ENCODE results near the gene MYO1B. TPM values are rescaled to one million over a fixed set of nuclear protein-coding genes. Genes with fewer than 3 reads are reported as not detected.

The MYO1B gene
- total and polyA plus RNA-seq, 2 experiments from 2014 or later: 26.4 to 70.6 TPM

- no peak for TF ChIP-seq CTCF (conservative IDR thresholded peaks at IDR 0.05; ENCODE audit: low read depth in 2 of 2)
Observed at GRCh38 chr2:191459158-191459557, 214.0 kb downstream of the MYO1B start (continued).

GRCh38 chr2:191462370-191462769 is 217.2 kb downstream of the MYO1B start:
- no peaks in the 10 kb centered on the region for H3F3A ChIP-seq (replicated peaks; ENCODE audit: low read depth)
- DNase-seq (ENCODE audit: low spot score) (no peak), ATAC-seq (no peak)
- no peaks in the 10 kb centered on the region for H3K27me3 ChIP-seq (ENCODE audit: insufficient read depth)
- no peak overlapping the region for H3K4me3 Mint-ChIP-seq
- H3K4me1 Mint-ChIP-seq: no peaks in the 10 kb centered on the region
- no peak overlapping the region for H3K27ac Mint-ChIP-seq
- H3K79me2 ChIP-seq (replicated peaks; ENCODE audit: insufficient read depth): no peaks in the 10 kb centered on the region
- no peaks in the 10 kb centered on the region for H3K4me1 ChIP-seq (ENCODE audit: insufficient read depth)
- H3K27ac ChIP-seq (ENCODE audit: low read depth): no peak overlapping the region
- H4K20me1 ChIP-seq (replicated peaks; ENCODE audit: insufficient read depth): no peaks in the 10 kb centered on the region
- peaks cover 3% of the 10 kb centered on the region; the same call in 2 of the 3 replicates for H3K9me3 Mint-ChIP-seq
- H3K4me3 ChIP-seq: no peak overlapping the region
- no peaks in the 10 kb centered on the region for H3K27me3 Mint-ChIP-seq (ENCODE audit: insufficient read depth, low read depth, poor library complexity)
- no peaks in the 10 kb centered on the region for H3K9me2 ChIP-seq (ENCODE audit: insufficient read depth)
- H2AFZ ChIP-seq: peak overlapping the region; percentile 2; the same call in 1 of the 2 replicates
- H3K36me3 Mint-ChIP-seq (ENCODE audit: low read depth): no peaks in the 10 kb centered on the region
- TF ChIP-seq CREB1 (CRISPR knock-in tag; IDR thresholded peaks at IDR 0.05; ENCODE audit: low read depth): no peak
- H3K36me3 ChIP-seq (ENCODE audit: insufficient read depth): no peaks in the 10 kb centered on the region
- no peak overlapping the region for H3K4me2 ChIP-seq

- Mint-ChIP-seq H3K27ac (no peak overlapping the region), H3K27me3 (ENCODE audit: insufficient read depth, low read depth, poor library complexity) (no peaks in the 10 kb centered on the region), H3K9me3 (peaks cover 3% of the 10 kb centered on the region; the same call in 2 of the 3 replicates), H3K36me3 (ENCODE audit: low read depth) (no peaks in the 10 kb centered on the region), H3K4me1 (no peaks in the 10 kb centered on the region; the same call in 2 of the 3 replicates), H3K4me3 (no peak overlapping the region)
- H3K9me2 ChIP-seq (ENCODE audit: insufficient read depth): no peaks in the 10 kb centered on the region
- H4K20me1 ChIP-seq (replicated peaks; ENCODE audit: insufficient read depth): no peaks in the 10 kb centered on the region
- no peaks in the 10 kb centered on the region for H3K79me2 ChIP-seq (replicated peaks; ENCODE audit: insufficient read depth)
- no peak overlapping the region for H3K4me2 ChIP-seq
- no peaks in the 10 kb centered on the region for H3K4me1 ChIP-seq (ENCODE audit: insufficient read depth)
- H3K27me3 ChIP-seq (ENCODE audit: insufficient read depth): no peaks in the 10 kb centered on the region
- no peaks in the 10 kb centered on the region for H3K36me3 ChIP-seq (ENCODE audit: insufficient read depth)
- H2AFZ ChIP-seq: no peak overlapping the region; the same call in 1 of the 2 replicates
- no peak overlapping the region for H3K27ac ChIP-seq (ENCODE audit: low read depth)
- DNase-seq (ENCODE audit: low spot score) (no peak), ATAC-seq (no peak)
- no peaks in the 10 kb centered on the region for H3F3A ChIP-seq (replicated peaks; ENCODE audit: low read depth)
- H3K4me3 ChIP-seq: no peak overlapping the region
- TF ChIP-seq ZNF331 (CRISPR knock-in tag; IDR thresholded peaks at IDR 0.05; ENCODE audit: low read depth): no peak
- TF ChIP-seq, protein P1, sequence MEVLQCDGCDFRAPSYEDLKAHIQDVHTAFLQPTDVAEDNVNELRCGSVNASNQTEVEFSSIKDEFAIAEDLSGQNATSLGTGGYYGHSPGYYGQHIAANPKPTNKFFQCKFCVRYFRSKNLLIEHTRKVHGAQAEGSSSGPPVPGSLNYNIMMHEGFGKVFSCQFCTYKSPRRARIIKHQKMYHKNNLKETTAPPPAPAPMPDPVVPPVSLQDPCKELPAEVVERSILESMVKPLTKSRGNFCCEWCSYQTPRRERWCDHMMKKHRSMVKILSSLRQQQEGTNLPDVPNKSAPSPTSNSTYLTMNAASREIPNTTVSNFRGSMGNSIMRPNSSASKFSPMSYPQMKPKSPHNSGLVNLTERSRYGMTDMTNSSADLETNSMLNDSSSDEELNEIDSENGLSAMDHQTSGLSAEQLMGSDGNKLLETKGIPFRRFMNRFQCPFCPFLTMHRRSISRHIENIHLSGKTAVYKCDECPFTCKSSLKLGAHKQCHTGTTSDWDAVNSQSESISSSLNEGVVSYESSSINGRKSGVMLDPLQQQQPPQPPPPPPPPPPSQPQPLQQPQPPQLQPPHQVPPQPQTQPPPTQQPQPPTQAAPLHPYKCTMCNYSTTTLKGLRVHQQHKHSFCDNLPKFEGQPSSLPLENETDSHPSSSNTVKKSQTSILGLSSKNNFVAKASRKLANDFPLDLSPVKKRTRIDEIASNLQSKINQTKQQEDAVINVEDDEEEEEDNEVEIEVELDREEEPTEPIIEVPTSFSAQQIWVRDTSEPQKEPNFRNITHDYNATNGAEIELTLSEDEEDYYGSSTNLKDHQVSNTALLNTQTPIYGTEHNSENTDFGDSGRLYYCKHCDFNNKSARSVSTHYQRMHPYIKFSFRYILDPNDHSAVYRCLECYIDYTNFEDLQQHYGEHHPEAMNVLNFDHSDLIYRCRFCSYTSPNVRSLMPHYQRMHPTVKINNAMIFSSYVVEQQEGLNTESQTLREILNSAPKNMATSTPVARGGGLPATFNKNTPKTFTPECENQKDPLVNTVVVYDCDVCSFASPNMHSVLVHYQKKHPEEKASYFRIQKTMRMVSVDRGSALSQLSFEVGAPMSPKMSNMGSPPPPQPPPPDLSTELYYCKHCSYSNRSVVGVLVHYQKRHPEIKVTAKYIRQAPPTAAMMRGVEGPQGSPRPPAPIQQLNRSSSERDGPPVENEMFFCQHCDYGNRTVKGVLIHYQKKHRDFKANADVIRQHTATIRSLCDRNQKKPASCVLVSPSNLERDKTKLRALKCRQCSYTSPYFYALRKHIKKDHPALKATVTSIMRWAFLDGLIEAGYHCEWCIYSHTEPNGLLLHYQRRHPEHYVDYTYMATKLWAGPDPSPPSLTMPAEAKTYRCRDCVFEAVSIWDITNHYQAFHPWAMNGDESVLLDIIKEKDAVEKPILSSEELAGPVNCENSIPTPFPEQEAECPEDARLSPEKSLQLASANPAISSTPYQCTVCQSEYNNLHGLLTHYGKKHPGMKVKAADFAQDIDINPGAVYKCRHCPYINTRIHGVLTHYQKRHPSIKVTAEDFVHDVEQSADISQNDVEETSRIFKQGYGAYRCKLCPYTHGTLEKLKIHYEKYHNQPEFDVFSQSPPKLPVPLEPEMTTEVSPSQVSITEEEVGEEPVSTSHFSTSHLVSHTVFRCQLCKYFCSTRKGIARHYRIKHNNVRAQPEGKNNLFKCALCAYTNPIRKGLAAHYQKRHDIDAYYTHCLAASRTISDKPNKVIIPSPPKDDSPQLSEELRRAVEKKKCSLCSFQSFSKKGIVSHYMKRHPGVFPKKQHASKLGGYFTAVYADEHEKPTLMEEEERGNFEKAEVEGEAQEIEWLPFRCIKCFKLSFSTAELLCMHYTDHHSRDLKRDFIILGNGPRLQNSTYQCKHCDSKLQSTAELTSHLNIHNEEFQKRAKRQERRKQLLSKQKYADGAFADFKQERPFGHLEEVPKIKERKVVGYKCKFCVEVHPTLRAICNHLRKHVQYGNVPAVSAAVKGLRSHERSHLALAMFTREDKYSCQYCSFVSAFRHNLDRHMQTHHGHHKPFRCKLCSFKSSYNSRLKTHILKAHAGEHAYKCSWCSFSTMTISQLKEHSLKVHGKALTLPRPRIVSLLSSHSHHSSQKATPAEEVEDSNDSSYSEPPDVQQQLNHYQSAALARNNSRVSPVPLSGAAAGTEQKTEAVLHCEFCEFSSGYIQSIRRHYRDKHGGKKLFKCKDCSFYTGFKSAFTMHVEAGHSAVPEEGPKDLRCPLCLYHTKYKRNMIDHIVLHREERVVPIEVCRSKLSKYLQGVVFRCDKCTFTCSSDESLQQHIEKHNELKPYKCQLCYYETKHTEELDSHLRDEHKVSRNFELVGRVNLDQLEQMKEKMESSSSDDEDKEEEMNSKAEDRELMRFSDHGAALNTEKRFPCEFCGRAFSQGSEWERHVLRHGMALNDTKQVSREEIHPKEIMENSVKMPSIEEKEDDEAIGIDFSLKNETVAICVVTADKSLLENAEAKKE (CRISPR knock-in tag; IDR thresholded peaks at IDR 0.05): no peak
- TF ChIP-seq NANOG (IDR thresholded peaks at IDR 0.05; ENCODE audit: borderline replicate concordance): no peak
- TF ChIP-seq JUNB (IDR thresholded peaks at IDR 0.05; ENCODE audit: unreplicated experiment): no peak
- no peak for TF ChIP-seq CREB1 (CRISPR knock-in tag; IDR thresholded peaks at IDR 0.05; ENCODE audit: low read depth)
- TF ChIP-seq ZNF114 (CRISPR knock-in tag; IDR thresholded peaks at IDR 0.05): no peak
- no peak for TF ChIP-seq CTCF (conservative IDR thresholded peaks at IDR 0.05; ENCODE audit: low read depth in 2 of 2)
- TF ChIP-seq, protein P2, sequence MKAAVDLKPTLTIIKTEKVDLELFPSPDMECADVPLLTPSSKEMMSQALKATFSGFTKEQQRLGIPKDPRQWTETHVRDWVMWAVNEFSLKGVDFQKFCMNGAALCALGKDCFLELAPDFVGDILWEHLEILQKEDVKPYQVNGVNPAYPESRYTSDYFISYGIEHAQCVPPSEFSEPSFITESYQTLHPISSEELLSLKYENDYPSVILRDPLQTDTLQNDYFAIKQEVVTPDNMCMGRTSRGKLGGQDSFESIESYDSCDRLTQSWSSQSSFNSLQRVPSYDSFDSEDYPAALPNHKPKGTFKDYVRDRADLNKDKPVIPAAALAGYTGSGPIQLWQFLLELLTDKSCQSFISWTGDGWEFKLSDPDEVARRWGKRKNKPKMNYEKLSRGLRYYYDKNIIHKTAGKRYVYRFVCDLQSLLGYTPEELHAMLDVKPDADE (IDR thresholded peaks at IDR 0.05): no peak
- no peak for TF ChIP-seq STAT1 (IDR thresholded peaks at IDR 0.05; ENCODE audit: unreplicated experiment)
Observed at GRCh38 chr2:191463790-191464189, 218.6 kb downstream of the MYO1B start.
